Hindlimb muscle (tissue), 1 donor: ENCODE data around the gene HLCS. TPM values are rescaled to one million over a fixed set of nuclear protein-coding genes. Genes with fewer than 3 reads are reported as not detected.
"Not testable (repeated sequence)": the region's sequence is repeated elsewhere in the genome, so short reads cannot be mapped to it uniquely, and the experiment has no call there.

ENCODE experiments used
- DNase-seq: peaks from one replicate; pipeline ENCODE4 v3.0.0-alpha.2; 2013
- polyA plus RNA-seq: library from polyadenylated mRNA; unstranded; fragments of 120-200 nt; gene quantifications from one replicate; pipeline ENCODE4 v1.2.1, GENCODE V29; 2013; ENCODE audit not compliant: insufficient read length

The HLCS gene
- polyA plus RNA-seq, 1 donor, result 12.8 TPM

- DNase-seq, result no peak
These were observed 10.7 kb downstream of the HLCS start for GRCh38 chr21:36955783-36956182.

- DNase-seq, result not testable (repeated sequence)
These were observed 14.1 kb downstream of the HLCS start for GRCh38 chr21:36952331-36952730.

- no peak for DNase-seq
These were observed 17.0 kb downstream of the HLCS start for GRCh38 chr21:36949171-36950141.

GRCh38 chr21:36948686-36949085, 17.8 kb downstream of the HLCS start:
- no peak for DNase-seq

- DNase-seq, result no peak
These were observed 19.5 kb downstream of the HLCS start for GRCh38 chr21:36946949-36947356.

- no peak for DNase-seq
These were observed 20.9 kb downstream of the HLCS start for GRCh38 chr21:36945496-36946138.

- no peak for DNase-seq
These were observed 29.9 kb downstream of the HLCS start for GRCh38 chr21:36936361-36937135.

- DNase-seq, result no peak
These were observed 31.5 kb downstream of the HLCS start for GRCh38 chr21:36934864-36935420.

GRCh38 chr21:36932161-36932816, 34.2 kb downstream of the HLCS start:
- no peak for DNase-seq

- DNase-seq, result no peak
These were observed 36.8 kb downstream of the HLCS start for GRCh38 chr21:36929622-36930021.

GRCh38 chr21:36928960-36929359, 37.5 kb downstream of the HLCS start:
- no peak for DNase-seq

GRCh38 chr21:36927719-36928117, 38.8 kb downstream of the HLCS start:
- DNase-seq, result peak; percentile 79

- DNase-seq, result no peak
These were observed 39.3 kb downstream of the HLCS start for GRCh38 chr21:36926989-36927718.

- DNase-seq, result no peak
These were observed 43.2 kb downstream of the HLCS start for GRCh38 chr21:36923270-36923669.

- no peak for DNase-seq
These were observed 43.6 kb downstream of the HLCS start for GRCh38 chr21:36922861-36923260.

GRCh38 chr21:36918291-36918690, 48.2 kb downstream of the HLCS start:
- DNase-seq, result no peak

- peak; percentile 35 for DNase-seq
These were observed 48.9 kb downstream of the HLCS start for GRCh38 chr21:36917471-36918158.

- no peak for DNase-seq
These were observed 49.8 kb downstream of the HLCS start for GRCh38 chr21:36916718-36917117.

- DNase-seq, result no peak
These were observed 50.7 kb downstream of the HLCS start for GRCh38 chr21:36915696-36916245.

GRCh38 chr21:36915014-36915695, 51.3 kb downstream of the HLCS start:
- DNase-seq, result no peak
